NB4 (cell line): ENCODE data around the gene KIAA1328.

Experiments used
- CTCF ChIP-seq: IDR thresholded peaks from one replicate; pipeline ENCODE4 v1.5.1; 2012; ENCODE audit warnings: low read depth, low read length
- MYC ChIP-seq: IDR thresholded peaks from 2 replicates; pipeline ENCODE4 v1.6.1; 2011; ENCODE audit warnings: low read depth, low read length
- POLR2A ChIP-seq: IDR thresholded peaks from 2 replicates; pipeline ENCODE4 v1.6.1; 2011; ENCODE audit warnings: mild to moderate bottlenecking; ENCODE audit not compliant: insufficient read length; ENCODE audit errors: extremely low read depth
- TF ChIP-seq, protein P1 (sequence below): IDR thresholded peaks from 2 replicates; pipeline ENCODE4 v1.6.1; 2011; ENCODE audit warnings: low read depth, low read length

GRCh38 chr18:37258819-37259218 lies 429.9 kb downstream of the KIAA1328 start:
- no peak for TF ChIP-seq CTCF
- no peak for TF ChIP-seq POLR2A
- TF ChIP-seq, protein P1, sequence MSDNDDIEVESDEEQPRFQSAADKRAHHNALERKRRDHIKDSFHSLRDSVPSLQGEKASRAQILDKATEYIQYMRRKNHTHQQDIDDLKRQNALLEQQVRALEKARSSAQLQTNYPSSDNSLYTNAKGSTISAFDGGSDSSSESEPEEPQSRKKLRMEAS = no peak
- no peak for TF ChIP-seq MYC
